Measurements from ENCODE around the gene PRRT4.

Gene PRRT4

DNA sequence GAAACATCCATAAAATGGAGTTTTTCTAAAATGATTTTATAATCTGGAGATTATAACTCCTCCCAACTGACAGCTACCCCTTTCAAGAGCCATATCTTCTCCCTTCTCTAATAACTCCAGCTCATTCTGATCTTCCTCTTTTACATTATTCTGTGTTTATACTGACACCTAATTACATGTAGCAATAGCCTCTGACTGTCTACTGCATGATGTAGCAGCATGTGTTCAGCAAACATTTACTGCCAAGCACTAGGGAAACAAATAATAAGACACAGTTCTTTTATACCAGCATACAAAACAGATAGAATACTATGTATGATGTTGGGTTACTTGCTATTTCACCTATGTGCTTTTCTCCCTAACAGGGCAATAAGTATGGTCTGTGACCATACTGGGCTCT lies 38.5 kb downstream of the PRRT4 start:
- TF ChIP-seq BACH2 (CRISPR knock-in tag; IDR thresholded peaks at IDR 0.05; ENCODE audit: borderline replicate concordance) (no peak), ARNTL (CRISPR knock-in tag; IDR thresholded peaks at IDR 0.05; ENCODE audit: borderline replicate concordance, low read depth) (no peak), RARB (CRISPR knock-in tag; IDR thresholded peaks at IDR 0.05) (no peak), TCF4 (CRISPR knock-in tag; IDR thresholded peaks at IDR 0.05; ENCODE audit: borderline replicate concordance) (no peak), TSHZ2 (CRISPR knock-in tag; IDR thresholded peaks at IDR 0.05) (no peak), CSDC2 (CRISPR knock-in tag; IDR thresholded peaks at IDR 0.05) (no peak), ZNF8 (CRISPR knock-in tag; IDR thresholded peaks at IDR 0.05) (no peak), ESRRG (CRISPR knock-in tag; IDR thresholded peaks at IDR 0.05) (no peak), CREB5 (CRISPR knock-in tag; IDR thresholded peaks at IDR 0.05; ENCODE audit: low read depth) (no peak), ZC3H10 (CRISPR knock-in tag; IDR thresholded peaks at IDR 0.05) (no peak), ZNF70 (CRISPR knock-in tag; IDR thresholded peaks at IDR 0.05) (no peak), OSR1 (CRISPR knock-in tag; IDR thresholded peaks at IDR 0.05) (no peak), ISL1 (CRISPR knock-in tag; IDR thresholded peaks at IDR 0.05) (no peak), PPARA (CRISPR knock-in tag; IDR thresholded peaks at IDR 0.05; ENCODE audit: borderline replicate concordance) (no peak), ZFP3 (CRISPR knock-in tag; IDR thresholded peaks at IDR 0.05) (no peak)
- TF ChIP-seq, protein P1, sequence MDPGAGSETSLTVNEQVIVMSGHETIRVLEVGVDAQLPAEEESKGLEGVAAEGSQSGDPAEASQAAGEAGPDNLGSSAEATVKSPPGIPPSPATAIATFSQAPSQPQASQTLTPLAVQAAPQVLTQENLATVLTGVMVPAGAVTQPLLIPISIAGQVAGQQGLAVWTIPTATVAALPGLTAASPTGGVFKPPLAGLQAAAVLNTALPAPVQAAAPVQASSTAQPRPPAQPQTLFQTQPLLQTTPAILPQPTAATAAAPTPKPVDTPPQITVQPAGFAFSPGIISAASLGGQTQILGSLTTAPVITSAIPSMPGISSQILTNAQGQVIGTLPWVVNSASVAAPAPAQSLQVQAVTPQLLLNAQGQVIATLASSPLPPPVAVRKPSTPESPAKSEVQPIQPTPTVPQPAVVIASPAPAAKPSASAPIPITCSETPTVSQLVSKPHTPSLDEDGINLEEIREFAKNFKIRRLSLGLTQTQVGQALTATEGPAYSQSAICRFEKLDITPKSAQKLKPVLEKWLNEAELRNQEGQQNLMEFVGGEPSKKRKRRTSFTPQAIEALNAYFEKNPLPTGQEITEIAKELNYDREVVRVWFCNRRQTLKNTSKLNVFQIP (CRISPR knock-in tag; IDR thresholded peaks at IDR 0.05; ENCODE audit: borderline replicate concordance, low read depth), result no peak
- TF ChIP-seq, protein P2, sequence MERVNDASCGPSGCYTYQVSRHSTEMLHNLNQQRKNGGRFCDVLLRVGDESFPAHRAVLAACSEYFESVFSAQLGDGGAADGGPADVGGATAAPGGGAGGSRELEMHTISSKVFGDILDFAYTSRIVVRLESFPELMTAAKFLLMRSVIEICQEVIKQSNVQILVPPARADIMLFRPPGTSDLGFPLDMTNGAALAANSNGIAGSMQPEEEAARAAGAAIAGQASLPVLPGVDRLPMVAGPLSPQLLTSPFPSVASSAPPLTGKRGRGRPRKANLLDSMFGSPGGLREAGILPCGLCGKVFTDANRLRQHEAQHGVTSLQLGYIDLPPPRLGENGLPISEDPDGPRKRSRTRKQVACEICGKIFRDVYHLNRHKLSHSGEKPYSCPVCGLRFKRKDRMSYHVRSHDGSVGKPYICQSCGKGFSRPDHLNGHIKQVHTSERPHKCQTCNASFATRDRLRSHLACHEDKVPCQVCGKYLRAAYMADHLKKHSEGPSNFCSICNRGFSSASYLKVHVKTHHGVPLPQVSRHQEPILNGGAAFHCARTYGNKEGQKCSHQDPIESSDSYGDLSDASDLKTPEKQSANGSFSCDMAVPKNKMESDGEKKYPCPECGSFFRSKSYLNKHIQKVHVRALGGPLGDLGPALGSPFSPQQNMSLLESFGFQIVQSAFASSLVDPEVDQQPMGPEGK (CRISPR knock-in tag; IDR thresholded peaks at IDR 0.05; ENCODE audit: borderline replicate concordance), result no peak
- no peak for ATAC-seq

DNA sequence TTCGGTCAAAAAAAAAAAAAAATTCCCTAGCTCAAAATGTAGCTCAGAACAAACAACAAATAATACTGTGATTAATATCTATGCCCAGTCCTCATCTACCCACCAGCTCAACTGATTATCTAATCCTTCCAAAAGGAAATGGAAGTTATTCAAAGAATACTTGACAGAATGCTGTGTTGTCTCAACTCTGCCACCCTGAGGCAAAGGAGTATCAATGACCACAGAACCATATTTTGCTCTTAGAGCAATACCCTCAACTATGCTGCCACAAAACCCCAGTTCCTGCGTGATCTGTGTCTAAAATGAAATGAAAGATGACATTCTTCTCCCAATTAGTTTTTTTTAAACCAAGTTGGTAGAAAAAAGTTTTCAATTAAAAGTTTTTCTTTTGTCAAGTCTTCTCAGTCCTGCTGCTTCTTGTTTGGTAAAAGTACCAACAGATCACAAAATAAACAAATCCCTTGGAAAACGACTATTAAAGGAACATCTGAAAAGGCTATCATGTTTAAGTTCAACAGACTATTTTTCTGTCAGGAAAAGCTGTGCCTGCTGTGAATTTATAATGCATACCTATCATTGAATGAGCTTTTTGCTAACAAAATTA lies 39.3 kb downstream of the PRRT4 start:
- TF ChIP-seq ESRRG (CRISPR knock-in tag; IDR thresholded peaks at IDR 0.05), result no peak
- TF ChIP-seq ARNTL (CRISPR knock-in tag; IDR thresholded peaks at IDR 0.05; ENCODE audit: borderline replicate concordance, low read depth), result no peak
- TF ChIP-seq CREB5 (CRISPR knock-in tag; IDR thresholded peaks at IDR 0.05; ENCODE audit: low read depth), result no peak
- no peak for TF ChIP-seq ZNF8 (CRISPR knock-in tag; IDR thresholded peaks at IDR 0.05)
- no peak for TF ChIP-seq BACH2 (CRISPR knock-in tag; IDR thresholded peaks at IDR 0.05; ENCODE audit: borderline replicate concordance)
- peak; percentile 91 for ATAC-seq

GRCh38 chr7:128321044-128321422 lies 40.5 kb downstream of the PRRT4 start:
- ATAC-seq, result no peak
- TF ChIP-seq, protein P2 (CRISPR knock-in tag; IDR thresholded peaks at IDR 0.05; ENCODE audit: borderline replicate concordance), result no peak
- TF ChIP-seq ZNF565 (CRISPR knock-in tag; conservative IDR thresholded peaks at IDR 0.05; ENCODE audit: low read depth), result no peak
- TF ChIP-seq GLIS3 (CRISPR knock-in tag; IDR thresholded peaks at IDR 0.05), result no peak
- TF ChIP-seq ARNTL (CRISPR knock-in tag; IDR thresholded peaks at IDR 0.05; ENCODE audit: borderline replicate concordance, low read depth), result no peak
- TF ChIP-seq BACH2 (CRISPR knock-in tag; IDR thresholded peaks at IDR 0.05; ENCODE audit: borderline replicate concordance), result no peak
- no peak for TF ChIP-seq ISL1 (CRISPR knock-in tag; IDR thresholded peaks at IDR 0.05)
- TF ChIP-seq TOX (CRISPR knock-in tag; IDR thresholded peaks at IDR 0.05; ENCODE audit: borderline replicate concordance), result no peak
- no peak for TF ChIP-seq CSDC2 (CRISPR knock-in tag; IDR thresholded peaks at IDR 0.05)
- TF ChIP-seq, protein P1 (CRISPR knock-in tag; IDR thresholded peaks at IDR 0.05; ENCODE audit: borderline replicate concordance, low read depth), result no peak
- TF ChIP-seq CREB5 (CRISPR knock-in tag; IDR thresholded peaks at IDR 0.05; ENCODE audit: low read depth), result no peak
- no peak for TF ChIP-seq ZNF70 (CRISPR knock-in tag; IDR thresholded peaks at IDR 0.05)

Data from SK-N-SH treated with all-trans-retinoic acid at 6 μM for 48 hours (cell line).